Mesenchymal stem cell (in vitro differentiated cells and primary cell): ENCODE results near the gene CHI3L1.

Experiments used
- DNase-seq: peaks from one replicate; pipeline ENCODE4 v3.0.0-alpha.2; 2013
- H2AFZ ChIP-seq: one replicate; pipeline ENCODE4 v1.6.1; 2013; ENCODE audit warnings: low read depth, mild to moderate bottlenecking, control low read depth, inconsistent platforms, low read length, moderate library complexity
- H2AK5ac ChIP-seq: 2 replicates; pipeline ENCODE4 v1.6.1; 2013; ENCODE audit warnings: low read length, moderate library complexity, mild to moderate bottlenecking, inconsistent platforms; ENCODE audit not compliant: severe bottlenecking
- H2BK120ac ChIP-seq: one replicate; pipeline ENCODE4 v1.6.1; 2013; ENCODE audit warnings: low read depth, mild to moderate bottlenecking, inconsistent platforms, low read length, moderate library complexity
- H2BK12ac ChIP-seq, 2 experiments: one replicate each; pipeline ENCODE4 v1.6.1; 2013; ENCODE audit warnings: inconsistent platforms in 2 of 2, low read length in 2 of 2, mild to moderate bottlenecking in 2 of 2, moderate library complexity in 2 of 2, control low read depth in 1 of 2
- H2BK15ac ChIP-seq: one replicate; pipeline ENCODE4 v1.6.1; 2013; ENCODE audit warnings: mild to moderate bottlenecking, low read depth, inconsistent platforms; ENCODE audit not compliant: poor library complexity, severe bottlenecking
- H2BK5ac ChIP-seq: 2 replicates; pipeline ENCODE4 v1.6.1; 2013; ENCODE audit warnings: low read depth, mild to moderate bottlenecking, low read length, control low read depth, inconsistent platforms; ENCODE audit not compliant: poor library complexity, severe bottlenecking
- H3K14ac ChIP-seq, 2 experiments: one replicate each; pipeline ENCODE4 v1.6.1; 2013; ENCODE audit warnings: inconsistent platforms in 2 of 2, low read length in 2 of 2, control low read depth in 1 of 2, mild to moderate bottlenecking in 1 of 2, moderate library complexity in 1 of 2
- H3K18ac ChIP-seq, 2 experiments: one replicate each; pipeline ENCODE4 v1.6.1; 2013; ENCODE audit warnings: inconsistent platforms in 2 of 2, low read length in 2 of 2, control low read depth in 1 of 2, low read depth in 1 of 2, mild to moderate bottlenecking in 1 of 2
- H3K23ac ChIP-seq, 2 experiments: one replicate each; pipeline ENCODE4 v1.6.1; 2013; ENCODE audit warnings: inconsistent platforms in 2 of 2, low read length in 2 of 2, mild to moderate bottlenecking in 2 of 2, moderate library complexity in 2 of 2, control low read depth in 1 of 2
- H3K27ac ChIP-seq: 2 replicates; pipeline ENCODE4 v1.5.1; 2013; ENCODE audit warnings: mild to moderate bottlenecking, moderate library complexity, low read length, control low read depth, inconsistent platforms; ENCODE audit not compliant: poor library complexity, severe bottlenecking
- H3K27me3 ChIP-seq, 2 experiments: 2 replicates each; pipeline versions ENCODE4 v1.6.1 to v1.7.0; 2013; ENCODE audit warnings: low read length in 2 of 2, mild to moderate bottlenecking in 2 of 2, moderate library complexity in 2 of 2, control low read depth in 1 of 2, inconsistent platforms in 1 of 2; ENCODE audit not compliant: control insufficient read depth in 1 of 2, insufficient read depth in 1 of 2
- H3K36me3 ChIP-seq, 2 experiments: 2 replicates each; pipeline versions ENCODE4 v1.6.1 to v1.7.0; 2013; ENCODE audit warnings: low read length in 2 of 2, control low read depth in 1 of 2, inconsistent platforms in 1 of 2, low read depth in 1 of 2, mild to moderate bottlenecking in 1 of 2; ENCODE audit not compliant: insufficient read depth in 2 of 2, control insufficient read depth in 1 of 2
- H3K4ac ChIP-seq, 2 experiments: one replicate each; pipeline ENCODE4 v1.6.1; 2013; ENCODE audit warnings: inconsistent platforms in 2 of 2, low read length in 2 of 2, mild to moderate bottlenecking in 2 of 2, moderate library complexity in 2 of 2, control low read depth in 1 of 2, low read depth in 1 of 2
- H3K4me1 ChIP-seq: 2 replicates; pipeline ENCODE4 v1.6.1; 2013; ENCODE audit warnings: low read depth, low read length, control low read depth; ENCODE audit not compliant: control insufficient read depth, insufficient read depth
- H3K4me2 ChIP-seq: 2 replicates; pipeline ENCODE4 v1.6.1; 2013; ENCODE audit warnings: low read length, mild to moderate bottlenecking, inconsistent platforms; ENCODE audit not compliant: poor library complexity, severe bottlenecking
- H3K4me3 ChIP-seq, 2 experiments: 2 replicates each; pipeline versions ENCODE4 v1.5.1 to v1.7.0; 2013; ENCODE audit warnings: low read length in 2 of 2, mild to moderate bottlenecking in 2 of 2, control low read depth in 1 of 2, low read depth in 1 of 2; ENCODE audit not compliant: insufficient read depth in 1 of 2
- H3K79me1 ChIP-seq: replicated peaks from 2 replicates; pipeline ENCODE4 v1.6.1; 2013; ENCODE audit warnings: mild to moderate bottlenecking, control low read depth, low read length, inconsistent platforms; ENCODE audit not compliant: poor library complexity, severe bottlenecking
- H3K9ac ChIP-seq: 2 replicates; pipeline ENCODE4 v1.7.0; 2013; ENCODE audit warnings: mild to moderate bottlenecking, low read length, moderate library complexity
- H3K9me3 ChIP-seq: 2 replicates; pipeline ENCODE4 v1.7.0; 2013; ENCODE audit warnings: mild to moderate bottlenecking, low read length; ENCODE audit not compliant: control insufficient read depth
- H4K8ac ChIP-seq: one replicate; pipeline ENCODE4 v1.6.1; 2013; ENCODE audit warnings: inconsistent platforms, mild to moderate bottlenecking, low read length, moderate library complexity
- H4K91ac ChIP-seq: one replicate; pipeline ENCODE4 v1.6.1; 2013; ENCODE audit warnings: mild to moderate bottlenecking, low read length, inconsistent platforms
- WGBS: methylation state at CpG from one replicate; pipeline ENCODE4 v1.1.7; 2013; ENCODE audit warnings: mixed read lengths; 5-methylcytosine and 5-hydroxymethylcytosine counted together

The CHI3L1 gene

DNA sequence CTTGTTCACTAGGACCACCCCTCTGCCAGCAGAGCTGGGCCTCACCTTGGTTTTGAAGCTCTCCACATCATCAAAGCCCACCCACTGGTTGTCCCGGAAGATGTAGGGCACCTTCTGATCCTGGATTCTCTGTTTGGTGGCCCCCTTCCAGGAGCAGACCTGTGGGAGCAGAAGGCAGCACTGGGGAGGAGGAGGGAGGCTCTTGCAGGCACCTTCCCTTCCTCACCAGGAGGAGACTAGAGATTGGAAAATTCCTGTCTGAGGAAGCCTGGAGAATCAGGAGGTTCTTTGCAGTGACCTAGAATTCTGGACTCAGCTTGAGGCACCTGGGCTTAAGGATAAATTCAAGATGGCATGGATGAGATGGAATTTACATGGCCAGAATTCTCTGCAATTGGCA, 32.7 kb upstream of the CHI3L1 start:
- no peaks in the 10 kb centered on the region for H3K9me3 ChIP-seq
- WGBS: 85% methylated on average over 1 of the region's 1 CpG
- no peak overlapping the region for H3K4me3 ChIP-seq
- no peak overlapping the region for H2BK15ac ChIP-seq
- H3K27ac ChIP-seq: no peak overlapping the region
- no peak overlapping the region for H2BK12ac ChIP-seq
- no peak overlapping the region for H2BK5ac ChIP-seq
- H3K4ac ChIP-seq: no peak overlapping the region
- no peak overlapping the region for H4K8ac ChIP-seq
- no peak overlapping the region for H2BK120ac ChIP-seq
- DNase-seq: no peak
- no peak overlapping the region for H4K91ac ChIP-seq
- no peak overlapping the region for H3K18ac ChIP-seq
- H3K36me3 ChIP-seq: no peaks in the 10 kb centered on the region
- H3K23ac ChIP-seq: no peak overlapping the region
- peaks cover 60 to 76% of the 10 kb centered on the region in 2 experiments for H3K27me3 ChIP-seq
- no peak overlapping the region for H3K9ac ChIP-seq
- H3K4me1 ChIP-seq: peaks cover 6% of the 10 kb centered on the region
- H2AK5ac ChIP-seq: no peak overlapping the region
- H3K79me1 ChIP-seq: no peaks in the 10 kb centered on the region
- H2AFZ ChIP-seq: no peak overlapping the region
- H3K14ac ChIP-seq: no peak overlapping the region
- H3K4me2 ChIP-seq: no peak overlapping the region

GRCh38 chr1:203217668-203218067, 31.2 kb upstream of the CHI3L1 start:
- no peak overlapping the region for H3K4ac ChIP-seq
- no peaks in the 10 kb centered on the region for H3K79me1 ChIP-seq
- H3K14ac ChIP-seq: no peak overlapping the region
- peaks cover 48 to 61% of the 10 kb centered on the region in 2 experiments for H3K27me3 ChIP-seq
- no peak overlapping the region for H3K9ac ChIP-seq
- H2BK5ac ChIP-seq: no peak overlapping the region
- H3K4me1 ChIP-seq: peaks cover 6% of the 10 kb centered on the region
- H3K9me3 ChIP-seq: no peaks in the 10 kb centered on the region
- H2BK15ac ChIP-seq: no peak overlapping the region
- no peak overlapping the region for H2BK12ac ChIP-seq
- H3K36me3 ChIP-seq: no peaks in the 10 kb centered on the region
- no peak overlapping the region for H2AK5ac ChIP-seq
- no peak overlapping the region for H2AFZ ChIP-seq
- H3K4me2 ChIP-seq: no peak overlapping the region
- H3K4me3 ChIP-seq: no peak overlapping the region
- no peak overlapping the region for H3K18ac ChIP-seq
- no peak overlapping the region for H4K91ac ChIP-seq
- H3K27ac ChIP-seq: no peak overlapping the region
- WGBS: 90% methylated on average over 7 of the region's 7 CpGs
- H3K23ac ChIP-seq: no peak overlapping the region
- H2BK120ac ChIP-seq: no peak overlapping the region
- no peak for DNase-seq
- H4K8ac ChIP-seq: no peak overlapping the region

- H2BK15ac ChIP-seq: no peak overlapping the region
- H3K27ac ChIP-seq: no peak overlapping the region
- H3K27me3 ChIP-seq: peaks cover 45 to 56% of the 10 kb centered on the region in 2 experiments
- no peak for DNase-seq
- H2AFZ ChIP-seq: no peak overlapping the region
- no peaks in the 10 kb centered on the region for H3K36me3 ChIP-seq
- no peak overlapping the region for H4K91ac ChIP-seq
- no peak overlapping the region for H2AK5ac ChIP-seq
- 69% methylated on average over 6 of the region's 6 CpGs for WGBS
- no peak overlapping the region for H3K4ac ChIP-seq
- H2BK12ac ChIP-seq: peak overlapping the region in 1 of 2 experiments; percentile 43
- H3K23ac ChIP-seq: no peak overlapping the region
- no peak overlapping the region for H3K14ac ChIP-seq
- no peak overlapping the region for H2BK120ac ChIP-seq
- no peak overlapping the region for H3K18ac ChIP-seq
- peaks cover 6% of the 10 kb centered on the region for H3K4me1 ChIP-seq
- no peaks in the 10 kb centered on the region for H3K9me3 ChIP-seq
- H2BK5ac ChIP-seq: no peak overlapping the region
- H4K8ac ChIP-seq: no peak overlapping the region
- no peak overlapping the region for H3K4me2 ChIP-seq
- H3K79me1 ChIP-seq: no peaks in the 10 kb centered on the region
- H3K4me3 ChIP-seq: no peak overlapping the region
- no peak overlapping the region for H3K9ac ChIP-seq
Measured at GRCh38 chr1:203217139-203217655, 30.7 kb upstream of the CHI3L1 start.

- WGBS: 34% methylated on average over 19 of the region's 19 CpGs
- H4K91ac ChIP-seq: no peak overlapping the region
- H3K18ac ChIP-seq: no peak overlapping the region
- no peak overlapping the region for H3K14ac ChIP-seq
- H2BK5ac ChIP-seq: no peak overlapping the region
- H2AK5ac ChIP-seq: no peak overlapping the region
- H3K9me3 ChIP-seq: no peaks in the 10 kb centered on the region
- no peak overlapping the region for H2BK120ac ChIP-seq
- no peak overlapping the region for H3K27ac ChIP-seq
- H2AFZ ChIP-seq: no peak overlapping the region
- no peak overlapping the region for H3K4me3 ChIP-seq
- no peaks in the 10 kb centered on the region for H3K36me3 ChIP-seq
- H3K79me1 ChIP-seq: no peaks in the 10 kb centered on the region
- peaks cover 42 to 49% of the 10 kb centered on the region in 2 experiments for H3K27me3 ChIP-seq
- H4K8ac ChIP-seq: no peak overlapping the region
- H3K9ac ChIP-seq: no peak overlapping the region
- no peak overlapping the region for H2BK12ac ChIP-seq
- H2BK15ac ChIP-seq: peak overlapping the region; percentile 12
- H3K4ac ChIP-seq: no peak overlapping the region
- peak; percentile 69 for DNase-seq
- H3K23ac ChIP-seq: no peak overlapping the region
- peaks cover 6% of the 10 kb centered on the region for H3K4me1 ChIP-seq
- H3K4me2 ChIP-seq: no peak overlapping the region
Measured at GRCh38 chr1:203216274-203217138, 30.0 kb upstream of the CHI3L1 start.
